Left lung (tissue), 14 donors: ENCODE results near the gene CNTD1. TPM values are rescaled to one million over a fixed set of nuclear protein-coding genes. Genes with fewer than 3 reads are reported as not detected.
A peak's percentile ranks its signal among the peaks of the same experiment; 100 is the strongest.

Experiments
- ATAC-seq: fragments of 200-7000 bp; cut with Tn5 transposase; one replicate; pipeline ENCODE4 v1.9.1; 2020; ENCODE audit warnings: moderate library complexity
- DNase-seq, 4 donors: peaks; one replicate each; pipeline ENCODE4 v3.0.0-alpha.2; 2013 to 2020
- H3K27ac ChIP-seq, 2 donors: fragments of 200-600 bp; sonication (generic) in 1 of 2; one replicate each; pipeline versions ENCODE4 v1.5.0 to v1.8.0; 2020 to 2021
- H3K27me3 ChIP-seq, 2 donors: fragments of 200-600 bp; sonication (generic) in 1 of 2; one replicate each; pipeline versions ENCODE4 v1.5.0 to v1.8.0; 2020 to 2021
- H3K36me3 ChIP-seq, 2 donors: fragments of 200-600 bp; sonication (generic) in 1 of 2; one replicate each; pipeline versions ENCODE4 v1.5.0 to v1.8.0; 2020 to 2021
- H3K4me1 ChIP-seq, 2 donors: fragments of 200-600 bp; one replicate each; pipeline ENCODE4 v1.8.0; 2021
- H3K4me3 ChIP-seq, 2 donors: fragments of 200-600 bp; sonication (generic) in 1 of 2; one replicate each; pipeline versions ENCODE4 v1.5.0 to v1.8.0; 2020 to 2021; ENCODE audit warnings: mild to moderate bottlenecking in 1 of 2
- H3K9me3 ChIP-seq, 2 donors: fragments of 200-600 bp; sonication (generic) in 1 of 2; one replicate each; pipeline versions ENCODE4 v1.5.0 to v1.8.0; 2020 to 2021
- intact Hi-C, 2 donors: fragments of 100-400 bp; cut with DNase I; formaldehyde crosslinking; loops; one replicate each; pipeline versions ENCODE4 v1.11.2 to v1.14.2; 2022
- long read RNA-seq, 12 donors: library from polyadenylated mRNA in 2 of 12; unstranded in 2 of 12; transcript quantifications; one replicate each; pipeline ENCODE4 v2.0.0 and lab custom pipeline, GENCODE V29; 2019 to 2026
- polyA plus RNA-seq, 6 donors: library from polyadenylated mRNA; unstranded; fragments of 120-200 nt; gene quantifications; one replicate each; pipeline ENCODE4 v1.2.1, GENCODE V29; 2013; ENCODE audit not compliant: insufficient read length in 6 of 6
- total RNA-seq, 2 donors: library from RNA; stranded (reverse); fragmentation: NEBNext Ultra II Directional; extraction: Animal tissue kit (Norgen Biotek cat#: 25700); gene quantifications; one replicate each; pipeline ENCODE4 v1.2.1, GENCODE V29; 2021
- TF ChIP-seq, protein P1 (sequence below), 2 donors: fragments of 200-600 bp; sonication (generic) in 1 of 2; IDR thresholded peaks; one replicate each; pipeline versions ENCODE4 v1.5.0 to v1.8.0; 2021; ENCODE audit warnings: antibody characterized with exemption in 2 of 2
- donor health status: DM: no; HTN: yes; CAD: no.
- donor health status: DM: no; HTN: no; CAD: no.

CNTD1 gene, protein sequence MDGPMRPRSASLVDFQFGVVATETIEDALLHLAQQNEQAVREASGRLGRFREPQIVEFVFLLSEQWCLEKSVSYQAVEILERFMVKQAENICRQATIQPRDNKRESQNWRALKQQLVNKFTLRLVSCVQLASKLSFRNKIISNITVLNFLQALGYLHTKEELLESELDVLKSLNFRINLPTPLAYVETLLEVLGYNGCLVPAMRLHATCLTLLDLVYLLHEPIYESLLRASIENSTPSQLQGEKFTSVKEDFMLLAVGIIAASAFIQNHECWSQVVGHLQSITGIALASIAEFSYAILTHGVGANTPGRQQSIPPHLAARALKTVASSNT
- 1 to 10 TPM in 1 of 2 donors, not detected in 1; 1.5 TPM for total RNA-seq
- 1 to 10 TPM; 1.8 to 3.4 (median 2.6) TPM for polyA plus RNA-seq
- long read RNA-seq, donor 1 = 0 reads
- long read RNA-seq, donor 2 = 0 reads
- long read RNA-seq, donor 3 = 0 reads
- long read RNA-seq, donor 4, partial matches to known transcripts = 0 of 1 reads
- long read RNA-seq, donor 4, other reads (novel, unspliced or antisense) = 1 of 1 reads
- long read RNA-seq, donor 5 = 0 reads
- long read RNA-seq, donor 6 = 0 reads
- long read RNA-seq, donor 7 = 0 reads
- long read RNA-seq, donor 8 = 0 reads
- long read RNA-seq, donor 9 = 0 reads
- long read RNA-seq, donor 10 = 0 reads
- long read RNA-seq, donor 11 = 0 reads
- long read RNA-seq, donor 12 = 0 reads

GRCh38 chr17:42798383-42799380 is at the start of gene CNTD1, which contains the start of gene COA3:
CNTD1 (plus strand) TSS chr17:42798861; CDS start chr17:42799068, 207 bp downstream.
COA3 (minus strand) TSS chr17:42798704; CDS start chr17:42798681, 23 bp downstream.
- peak within 1 kb of the TSS; percentile 68 to 70 for H3K27ac ChIP-seq
- peaks cover 13 to 23% of the 10 kb centered on the region in 2 donors for H3K4me1 ChIP-seq
- H3K4me3 ChIP-seq = peak within 1 kb of the TSS; percentile 81 to 82
- TF ChIP-seq, protein P1, sequence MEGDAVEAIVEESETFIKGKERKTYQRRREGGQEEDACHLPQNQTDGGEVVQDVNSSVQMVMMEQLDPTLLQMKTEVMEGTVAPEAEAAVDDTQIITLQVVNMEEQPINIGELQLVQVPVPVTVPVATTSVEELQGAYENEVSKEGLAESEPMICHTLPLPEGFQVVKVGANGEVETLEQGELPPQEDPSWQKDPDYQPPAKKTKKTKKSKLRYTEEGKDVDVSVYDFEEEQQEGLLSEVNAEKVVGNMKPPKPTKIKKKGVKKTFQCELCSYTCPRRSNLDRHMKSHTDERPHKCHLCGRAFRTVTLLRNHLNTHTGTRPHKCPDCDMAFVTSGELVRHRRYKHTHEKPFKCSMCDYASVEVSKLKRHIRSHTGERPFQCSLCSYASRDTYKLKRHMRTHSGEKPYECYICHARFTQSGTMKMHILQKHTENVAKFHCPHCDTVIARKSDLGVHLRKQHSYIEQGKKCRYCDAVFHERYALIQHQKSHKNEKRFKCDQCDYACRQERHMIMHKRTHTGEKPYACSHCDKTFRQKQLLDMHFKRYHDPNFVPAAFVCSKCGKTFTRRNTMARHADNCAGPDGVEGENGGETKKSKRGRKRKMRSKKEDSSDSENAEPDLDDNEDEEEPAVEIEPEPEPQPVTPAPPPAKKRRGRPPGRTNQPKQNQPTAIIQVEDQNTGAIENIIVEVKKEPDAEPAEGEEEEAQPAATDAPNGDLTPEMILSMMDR (IDR thresholded peaks at IDR 0.05) = no peak
- no peaks in the 10 kb centered on the region for H3K9me3 ChIP-seq
- no peaks in the 10 kb centered on the region for H3K27me3 ChIP-seq
- H3K36me3 ChIP-seq = peaks cover 0 to 7% of the 10 kb centered on the region in 2 donors
- intact Hi-C loops = no loop called here
- peak; percentile 76 to 96 (median 89) for DNase-seq
- peak; percentile 97 for ATAC-seq

DNA sequence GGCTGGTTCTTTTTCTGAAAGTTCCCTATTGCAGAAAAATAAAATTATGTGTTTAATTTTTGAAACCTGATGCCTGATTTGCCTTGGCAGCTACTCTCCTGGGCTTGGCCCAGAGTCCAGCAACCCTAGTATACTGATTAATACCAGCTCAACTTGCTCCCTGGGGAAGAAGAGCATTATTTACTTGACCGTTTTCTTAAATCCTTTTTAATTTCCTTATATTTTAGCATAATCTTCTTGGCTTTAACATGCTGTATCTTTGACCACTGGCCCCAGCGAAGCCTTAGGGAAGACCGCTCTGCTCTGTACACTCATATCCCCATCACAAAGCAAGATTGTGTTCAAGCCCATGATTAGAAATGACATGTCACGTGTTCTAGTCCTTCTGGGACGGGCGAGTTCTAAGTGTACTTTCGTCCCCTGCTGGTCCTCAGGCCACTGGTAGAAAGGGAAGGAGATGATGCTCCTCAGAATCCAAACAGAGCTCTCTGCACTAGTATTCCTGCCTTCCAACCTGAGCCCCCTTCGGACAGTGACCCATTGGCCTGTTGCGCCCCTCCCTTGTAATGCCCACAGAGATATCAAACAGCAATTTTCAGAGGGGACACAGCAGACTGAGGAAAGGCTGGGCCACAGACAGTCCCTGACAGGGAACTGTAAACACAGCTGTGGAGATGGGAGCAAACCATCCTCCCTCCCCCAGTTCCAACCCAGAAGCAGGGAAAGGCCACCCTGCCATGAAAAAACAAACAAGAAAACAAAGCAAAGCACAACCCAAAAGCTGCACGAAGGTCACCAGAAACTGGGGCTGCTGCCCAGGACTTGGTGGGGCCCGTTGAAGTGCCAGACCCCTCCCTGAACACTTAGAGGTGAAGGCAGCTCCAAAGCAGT is 49.5 kb upstream of the CNTD1 start:
- Histone ChIP-seq H3K9me3 (no peaks in the 10 kb centered on the region), H3K36me3 (no peaks in the 10 kb centered on the region), H3K27ac (peak overlapping the region; percentile 31 to 42), H3K27me3 (no peaks in the 10 kb centered on the region), H3K4me3 (no peak overlapping the region), H3K4me1 (peaks cover 12 to 24% of the 10 kb centered on the region in 2 donors)
- TF ChIP-seq, protein P1 (IDR thresholded peaks at IDR 0.05) = no peak
- ATAC-seq (no peak), DNase-seq (no peak)
- intact Hi-C loops = no loop called here

- Histone ChIP-seq H3K27ac (no peak overlapping the region), H3K36me3 (no peaks in the 10 kb centered on the region), H3K27me3 (no peaks in the 10 kb centered on the region), H3K9me3 (no peaks in the 10 kb centered on the region), H3K4me3 (no peak overlapping the region), H3K4me1 (peaks cover 6 to 14% of the 10 kb centered on the region in 2 donors)
- intact Hi-C loops = no loop called here
- TF ChIP-seq, protein P1 (IDR thresholded peaks at IDR 0.05) = no peak
- ATAC-seq (peak; percentile 53), DNase-seq (no peak)
Observed at GRCh38 chr17:42750739-42751344, 47.8 kb upstream of the CNTD1 start.

GRCh38 chr17:42751628-42752027 is 47.0 kb upstream of the CNTD1 start:
- peaks cover 6 to 14% of the 10 kb centered on the region in 2 donors for H3K4me1 ChIP-seq
- H3K27me3 ChIP-seq = no peaks in the 10 kb centered on the region
- TF ChIP-seq, protein P1 (IDR thresholded peaks at IDR 0.05) = no peak
- H3K27ac ChIP-seq = no peak overlapping the region
- H3K4me3 ChIP-seq = no peak overlapping the region
- H3K9me3 ChIP-seq = no peaks in the 10 kb centered on the region
- DNase-seq (no peak), ATAC-seq (no peak)
- intact Hi-C loops = no loop called here
- H3K36me3 ChIP-seq = no peaks in the 10 kb centered on the region
